ENCODE results near the gene MYBPC3.
"Not testable (repeated sequence)": the region's sequence is repeated elsewhere in the genome, so short reads cannot be mapped to it uniquely, and the experiment has no call there.

MYBPC3 gene

GRCh38 chr11:47338396-47339241 is 13.9 kb downstream of the MYBPC3 start:
- DNase-seq (ENCODE audit: low read depth in 3 of 3, low spot score in 1 of 3) = no peak

GRCh38 chr11:47337229-47337924 is 15.1 kb downstream of the MYBPC3 start:
- no peak for DNase-seq (ENCODE audit: low read depth in 3 of 3, low spot score in 1 of 3)

- no peak for DNase-seq (ENCODE audit: low read depth in 3 of 3, low spot score in 1 of 3)
Observed at GRCh38 chr11:47336595-47336994, 15.9 kb downstream of the MYBPC3 start.

- no peak for DNase-seq (ENCODE audit: low read depth in 3 of 3, low spot score in 1 of 3)
Observed at GRCh38 chr11:47335733-47336132, 16.8 kb downstream of the MYBPC3 start.

- DNase-seq (ENCODE audit: low read depth in 3 of 3, low spot score in 1 of 3) = not testable (repeated sequence)
Observed at GRCh38 chr11:47334699-47335411, 17.6 kb downstream of the MYBPC3 start.

- no peak for DNase-seq (ENCODE audit: low read depth in 3 of 3, low spot score in 1 of 3)
Observed at GRCh38 chr11:47333886-47334443, 18.5 kb downstream of the MYBPC3 start.

GRCh38 chr11:47333526-47333845 is 19.0 kb downstream of the MYBPC3 start:
- no peak for DNase-seq (ENCODE audit: low read depth in 3 of 3, low spot score in 1 of 3)

- DNase-seq (ENCODE audit: low read depth in 3 of 3, low spot score in 1 of 3) = no peak
Observed at GRCh38 chr11:47332791-47333525, 19.5 kb downstream of the MYBPC3 start.

GRCh38 chr11:47332303-47332711 is 20.2 kb downstream of the MYBPC3 start:
- DNase-seq (ENCODE audit: low read depth in 3 of 3, low spot score in 1 of 3) = no peak

GRCh38 chr11:47331454-47332302 is 20.8 kb downstream of the MYBPC3 start:
- no peak for DNase-seq (ENCODE audit: low read depth in 3 of 3, low spot score in 1 of 3)

GRCh38 chr11:47329987-47330931 is 22.2 kb downstream of the MYBPC3 start:
- DNase-seq (ENCODE audit: low read depth in 3 of 3, low spot score in 1 of 3) = no peak

- no peak for DNase-seq (ENCODE audit: low read depth in 3 of 3, low spot score in 1 of 3)
Observed at GRCh38 chr11:47329431-47329986, 23.0 kb downstream of the MYBPC3 start.

- no peak for DNase-seq (ENCODE audit: low read depth in 3 of 3, low spot score in 1 of 3)
Observed at GRCh38 chr11:47328449-47329390, 23.8 kb downstream of the MYBPC3 start.

- no peak for DNase-seq (ENCODE audit: low read depth in 3 of 3, low spot score in 1 of 3)
Observed at GRCh38 chr11:47327949-47328348, 24.6 kb downstream of the MYBPC3 start.

- DNase-seq (ENCODE audit: low read depth in 3 of 3, low spot score in 1 of 3) = no peak
Observed at GRCh38 chr11:47327025-47327424, 25.5 kb downstream of the MYBPC3 start.

GRCh38 chr11:47326198-47326597 is 26.3 kb downstream of the MYBPC3 start:
- no peak for DNase-seq (ENCODE audit: low read depth in 3 of 3, low spot score in 1 of 3)

- no peak for DNase-seq (ENCODE audit: low read depth in 3 of 3, low spot score in 1 of 3)
Observed at GRCh38 chr11:47325271-47326041, 27.0 kb downstream of the MYBPC3 start.
